EH (cell line): Measurements from ENCODE around the gene GPC6.

ENCODE experiments used
- DNase-seq: peaks from one replicate; pipeline ENCODE4 v3.0.0-alpha.2; 2015; ENCODE audit warnings: low read depth

GPC6 gene

DNA sequence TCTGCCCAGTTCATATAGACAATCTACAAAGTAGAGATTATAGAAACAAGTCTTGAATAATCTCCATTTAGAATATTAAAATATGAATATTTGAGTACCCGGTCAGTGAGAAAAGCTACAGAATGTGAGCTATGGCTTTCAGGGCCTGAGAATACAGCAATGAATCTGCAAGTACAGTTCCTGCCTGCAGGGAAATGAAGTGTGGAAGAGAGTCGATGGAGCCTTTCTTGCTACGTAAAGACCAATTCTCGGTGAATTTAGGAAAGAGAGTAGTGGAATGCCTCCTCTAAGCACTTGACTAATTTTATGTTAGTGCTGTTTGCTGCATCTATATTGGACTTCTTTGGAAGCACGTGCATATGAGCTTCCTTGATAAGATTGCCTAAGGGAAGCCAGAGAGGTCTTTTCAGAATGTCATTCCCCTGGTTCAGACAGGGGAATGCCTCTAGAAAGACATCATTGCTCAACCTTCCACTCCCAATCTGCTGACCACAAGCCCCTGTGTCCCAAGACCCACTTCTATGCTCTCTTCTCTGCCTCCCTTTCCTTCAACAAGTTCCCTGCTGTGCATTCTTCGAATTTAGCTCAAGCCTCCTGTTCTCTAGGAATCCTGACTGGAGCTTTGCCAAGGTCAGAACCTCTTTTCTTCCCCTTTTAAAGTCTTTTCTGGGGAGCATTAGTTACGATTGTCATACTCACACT, 41.9 kb downstream of the GPC6 start:
- no peak for DNase-seq

DNA sequence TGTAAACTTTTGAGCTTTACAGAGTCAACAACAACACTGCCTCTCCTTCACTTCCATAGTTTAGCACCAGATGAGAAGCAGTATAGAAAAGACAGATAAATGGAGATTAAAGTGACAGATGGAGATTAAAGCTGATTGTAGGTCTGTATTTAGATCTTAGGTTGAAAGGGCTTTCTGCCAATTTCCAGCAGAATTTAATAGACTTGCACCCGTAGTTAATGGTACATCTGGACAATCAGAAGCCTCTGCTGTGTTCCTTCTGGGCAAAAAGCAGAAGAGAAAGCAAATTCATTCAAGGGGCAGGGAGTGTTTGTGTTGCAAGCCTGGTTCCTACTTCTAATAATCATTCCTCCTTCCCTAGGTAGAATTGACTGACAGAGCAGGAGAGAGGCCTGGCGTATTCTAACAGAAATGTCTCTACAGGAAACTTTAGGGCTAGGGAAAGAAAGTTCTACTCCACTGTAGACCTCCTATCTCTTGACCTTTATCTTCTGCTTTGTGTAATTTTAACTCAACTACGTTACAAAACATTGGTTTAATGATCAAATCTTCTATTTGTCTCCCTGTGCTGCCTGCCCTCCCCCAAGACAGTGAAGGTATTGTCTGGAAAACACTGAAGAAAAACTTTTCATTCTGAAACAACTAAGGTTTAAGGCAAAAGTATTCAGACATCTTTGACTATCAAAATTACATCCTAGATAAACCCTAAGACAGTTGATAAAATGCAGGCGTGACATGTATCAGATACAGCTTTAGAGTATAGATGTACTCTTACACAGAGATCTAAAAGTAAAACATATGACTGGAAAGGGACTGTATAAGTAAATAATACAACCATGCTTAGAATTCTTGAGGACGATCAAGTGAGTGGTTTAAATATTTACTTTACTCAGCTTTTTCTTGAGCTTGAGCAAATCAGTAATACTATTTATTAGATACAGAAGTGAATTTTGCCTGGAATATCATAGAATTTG, 44.4 kb downstream of the GPC6 start:
- no peak for DNase-seq

GRCh38 chr13:93279982-93280381, 53.4 kb downstream of the GPC6 start:
- DNase-seq = no peak

- no peak for DNase-seq
Observed at GRCh38 chr13:93280688-93281087, 54.1 kb downstream of the GPC6 start.

- DNase-seq = no peak
Observed at GRCh38 chr13:93283255-93283654, 56.6 kb downstream of the GPC6 start.

DNA sequence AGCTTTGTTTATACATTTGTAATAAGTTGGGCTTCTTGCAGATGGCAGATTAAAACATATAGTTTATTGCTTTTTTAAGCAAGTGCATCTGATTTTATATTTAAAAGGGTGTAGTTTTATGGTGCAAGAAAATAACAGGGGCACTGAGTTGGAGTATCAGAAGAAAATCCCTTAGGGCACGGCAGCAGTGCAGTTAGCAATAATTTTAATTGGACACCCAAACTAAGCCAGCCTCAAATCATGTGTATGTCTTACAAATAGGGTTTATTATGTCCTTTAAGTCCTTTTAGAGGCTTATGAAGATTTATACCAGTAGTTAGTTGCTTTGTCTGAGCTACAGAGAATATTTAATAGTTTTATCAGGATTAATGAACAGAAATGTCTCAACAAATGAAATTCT, 57.5 kb downstream of the GPC6 start:
- no peak for DNase-seq

DNA sequence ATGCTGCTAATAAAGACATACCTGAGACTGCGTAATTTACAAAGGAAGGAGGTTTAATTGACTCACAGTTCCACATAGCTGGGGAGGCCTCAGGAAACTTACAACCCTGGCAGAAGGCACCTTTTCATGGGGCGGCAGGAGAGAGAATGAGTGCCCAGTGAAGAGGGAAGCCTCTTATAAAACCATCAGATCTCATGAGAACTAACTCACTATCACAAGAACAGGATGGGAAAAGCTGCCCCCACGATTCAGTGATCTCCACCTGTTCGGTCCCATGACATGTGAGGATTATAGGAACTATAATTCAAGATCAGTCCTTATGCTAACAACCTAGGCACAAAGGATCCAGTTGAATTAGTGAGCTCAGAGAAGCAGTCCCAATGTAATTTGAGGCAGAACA, 59.4 kb downstream of the GPC6 start:
- no peak for DNase-seq

GRCh38 chr13:93289053-93289452, 62.4 kb downstream of the GPC6 start:
- DNase-seq = no peak

DNA sequence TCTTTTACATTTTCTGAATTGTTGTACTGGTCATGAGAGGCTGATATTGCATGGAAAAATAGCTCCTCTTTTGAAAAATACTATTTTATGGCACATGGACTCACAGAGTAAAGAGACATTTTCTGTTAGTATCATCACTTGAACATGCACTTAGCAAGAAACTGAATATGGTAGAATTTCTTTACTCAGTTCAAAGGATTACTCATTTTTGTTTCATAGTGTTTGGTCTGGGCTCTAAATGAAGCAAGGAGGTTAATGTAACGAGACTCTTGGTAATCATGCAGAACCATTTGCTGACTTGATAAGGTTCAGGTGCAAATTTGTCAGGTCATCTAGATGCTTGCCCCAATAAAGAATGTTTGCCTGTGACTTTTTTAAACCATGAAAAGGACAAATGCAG, 63.2 kb downstream of the GPC6 start:
- DNase-seq = no peak

DNA sequence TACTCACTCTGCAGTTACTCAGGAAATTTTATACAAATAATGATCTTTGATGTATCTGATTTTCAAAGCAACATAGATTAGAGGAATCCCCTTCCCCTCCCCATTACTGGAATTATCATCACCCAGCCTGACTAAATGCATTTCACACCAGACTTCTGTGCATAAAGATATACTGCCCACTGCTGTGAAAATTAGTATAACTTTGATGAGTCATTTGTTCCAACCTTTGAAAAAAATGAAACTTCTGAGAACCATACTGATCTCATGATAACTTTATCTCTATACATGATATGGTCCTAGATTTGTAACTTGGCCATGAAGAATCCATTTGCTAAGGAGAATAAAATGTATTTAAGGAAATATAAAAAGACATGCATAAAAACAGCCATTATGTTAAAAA, 63.9 kb downstream of the GPC6 start:
- peak; percentile 18 for DNase-seq

DNA sequence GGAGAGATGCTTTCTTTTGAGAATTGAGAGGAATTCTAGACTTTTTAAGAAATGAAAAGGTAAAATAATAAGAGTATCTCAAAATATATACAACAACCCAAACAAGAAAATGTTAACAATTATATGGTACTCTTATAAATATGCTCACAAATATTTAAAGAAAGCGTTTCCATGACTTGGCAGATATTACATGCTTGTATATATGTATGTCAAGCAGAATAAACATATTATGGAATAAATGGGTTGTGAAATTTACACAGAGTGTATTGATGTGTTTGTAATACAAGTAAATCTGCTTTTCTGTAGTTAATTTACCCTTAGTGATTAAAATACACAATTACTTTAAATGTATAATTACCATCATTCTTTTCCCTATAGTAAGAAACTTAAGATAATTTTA, 65.8 kb downstream of the GPC6 start:
- DNase-seq = no peak

GRCh38 chr13:93293710-93294109, 67.1 kb downstream of the GPC6 start:
- no peak for DNase-seq

DNA sequence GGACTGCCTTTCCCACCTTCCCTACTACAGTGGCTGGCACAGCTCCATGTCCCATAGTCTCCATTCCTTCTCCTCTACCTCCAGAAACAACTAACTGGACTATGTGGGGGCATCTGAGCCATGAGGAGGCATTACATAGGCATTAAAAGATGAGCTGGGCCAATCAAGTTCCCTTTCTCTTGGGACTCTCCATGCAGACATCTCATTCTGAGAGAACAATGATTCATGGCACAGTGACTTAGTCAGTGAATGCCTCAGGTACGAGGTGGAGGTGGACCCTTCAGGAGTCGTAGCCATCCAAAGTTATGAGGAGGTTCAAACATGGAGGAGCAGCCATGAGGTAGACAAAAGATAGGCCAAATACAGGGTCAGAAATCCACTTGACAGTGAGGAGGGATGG, 70.0 kb downstream of the GPC6 start:
- no peak for DNase-seq

DNA sequence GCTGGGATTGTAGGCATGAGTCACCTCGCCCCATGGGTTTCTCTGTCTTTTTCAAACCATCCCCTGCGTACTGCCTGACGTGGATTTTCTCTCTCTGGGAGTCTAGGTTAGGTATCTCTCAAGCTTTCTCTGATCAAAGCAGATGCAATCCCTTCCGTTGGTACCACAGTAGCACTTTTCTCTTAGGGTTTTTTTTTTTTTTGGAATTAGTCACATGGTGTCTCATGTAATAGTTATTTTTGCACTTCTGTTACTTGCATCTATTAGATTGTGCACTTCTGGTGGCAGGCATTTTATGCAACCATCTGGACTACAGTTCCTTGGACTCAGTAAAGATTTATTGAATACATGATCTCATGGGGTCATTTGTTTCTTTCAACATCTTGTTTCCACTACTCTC, 72.1 kb downstream of the GPC6 start:
- no peak for DNase-seq

DNA sequence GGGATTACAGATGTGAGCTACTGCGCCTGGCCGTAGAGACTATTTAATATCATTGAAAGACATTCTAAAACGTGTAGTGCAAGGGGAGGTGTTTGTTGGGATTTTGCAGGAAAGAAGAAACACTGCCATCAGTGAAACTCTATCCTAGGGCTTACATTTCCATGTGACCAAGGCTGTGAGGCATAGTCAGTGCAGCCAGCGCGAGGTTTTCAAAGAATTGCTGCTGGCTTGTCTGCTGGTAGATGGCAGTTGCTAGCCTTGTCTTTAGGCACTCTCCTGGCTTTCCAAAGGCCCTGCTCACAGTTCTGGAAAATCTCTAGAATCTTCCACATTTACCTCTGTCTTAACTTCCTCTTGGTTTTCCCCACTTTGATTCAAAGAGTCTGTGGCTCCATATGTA, 77.5 kb downstream of the GPC6 start:
- no peak for DNase-seq

DNA sequence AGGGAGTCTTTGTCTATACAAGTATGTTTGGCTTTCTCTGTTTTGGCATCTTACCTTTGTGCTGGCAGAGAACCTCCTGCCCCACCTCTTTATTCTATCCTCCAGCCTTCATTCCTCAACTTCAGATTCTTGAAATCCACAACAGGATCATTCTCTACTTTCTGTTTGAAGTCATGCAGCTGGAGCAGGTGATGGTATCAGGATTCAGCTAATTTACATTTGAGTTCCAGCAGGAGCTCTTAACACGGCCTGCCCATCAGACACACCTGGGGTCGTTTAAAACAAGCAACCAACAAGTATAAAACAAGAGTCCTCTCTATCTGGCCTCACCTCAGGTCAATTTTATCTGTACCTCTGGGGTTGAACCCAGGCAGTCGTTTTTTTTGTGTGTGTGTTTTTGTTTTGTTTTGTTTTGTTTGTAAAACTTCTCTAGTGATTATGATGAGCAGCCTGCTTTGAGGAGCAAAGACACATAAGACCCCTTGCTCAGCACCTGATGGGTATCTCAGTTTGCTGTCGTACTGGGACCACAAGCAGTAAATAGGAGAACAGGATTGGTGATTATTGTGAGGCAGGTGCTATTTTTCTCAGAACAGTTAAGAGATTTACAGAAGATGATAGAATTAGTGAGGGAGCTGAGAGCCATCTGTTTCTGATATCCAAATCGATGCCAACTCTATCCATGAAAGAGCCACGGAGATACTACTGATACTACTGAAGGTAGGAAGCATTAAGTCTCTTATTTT, 78.4 kb downstream of the GPC6 start:
- no peak for DNase-seq

DNA sequence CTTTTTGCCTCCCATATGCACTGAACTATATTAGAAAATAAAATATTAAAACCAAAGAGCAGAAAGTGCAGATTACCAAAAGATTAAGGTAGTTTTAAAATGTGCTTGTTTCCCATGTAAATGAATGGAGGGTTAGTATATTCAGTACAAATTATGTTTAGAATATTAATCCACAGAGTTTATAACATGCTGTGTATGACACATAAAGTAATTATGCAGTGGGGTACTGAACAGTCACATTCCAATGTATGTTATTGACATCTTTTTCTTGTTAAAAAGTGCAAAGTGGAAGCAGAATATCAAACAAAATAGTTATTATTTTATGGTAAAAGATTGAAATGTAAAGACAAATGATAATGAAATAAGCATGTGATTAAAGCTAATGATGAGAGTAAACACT, 79.3 kb downstream of the GPC6 start:
- peak; percentile 35 for DNase-seq

GRCh38 chr13:93307136-93307535, 80.5 kb downstream of the GPC6 start:
- DNase-seq = peak; percentile 8

- DNase-seq = peak; percentile 8
Observed at GRCh38 chr13:93307651-93308050, 81.0 kb downstream of the GPC6 start.

GRCh38 chr13:93309886-93310523, 83.4 kb downstream of the GPC6 start:
- peak; percentile 13 for DNase-seq

GRCh38 chr13:93316841-93317240, 90.2 kb downstream of the GPC6 start:
- DNase-seq = no peak
